HepG2 (cell line): ENCODE results near the gene GALR1. TPM values are rescaled to one million over a fixed set of nuclear protein-coding genes. Genes with fewer than 3 reads are reported as not detected.

ENCODE experiments used
- ATAC-seq: fragments of 200-7000 bp; cut with Tn5 transposase; 3 replicates; pipeline ENCODE4 v1.9.1; 2020; ENCODE audit warnings: mild to moderate bottlenecking, moderate library complexity
- BruUV-seq: library from RNA; stranded (reverse); fragments of 400-500 nt; replicated peaks from 2 replicates; lab custom pipeline; 2021; lab: Mats Ljungman, UMichigan
- CTCF ChIA-PET: fragments of 300-600 bp; formaldehyde crosslinking; extraction: SDS; loops from one replicate; lab custom pipeline; 2021; ENCODE audit warnings: low total read pairs, inconsistent platforms, low intra/inter-chr PET ratio; lab: Yijun Ruan, JAX
- POLR2A ChIA-PET: fragments of 350-600 bp; sonication (Branson Sonifier 250); formaldehyde crosslinking; loops from one replicate; lab custom pipeline; 2020; ENCODE audit warnings: antibody characterized with exemption, inconsistent platforms; lab: Yijun Ruan, JAX
- DNase-seq: peaks from one replicate; pipeline ENCODE4 v3.0.0-alpha.2; 2015; ENCODE audit warnings: low spot score
- FAIRE-seq: peaks from 3 replicates; lab custom pipeline; 2011; peaks lifted over from hg19 to GRCh38; lab: Jason Lieb, UNC
- H2AFZ ChIP-seq: one replicate; pipeline ENCODE4 v1.6.1; 2011; ENCODE audit warnings: low read length, inconsistent platforms
- H3K27ac ChIP-seq: fragments of 300-600 bp; 3 replicates; pipeline ENCODE4 v1.8.0; 2011; ENCODE audit warnings: mixed run types, mild to moderate bottlenecking, mixed read lengths, low read length, inconsistent platforms; ENCODE audit not compliant: insufficient read depth; ENCODE audit errors: extremely low read length
- H3K27me3 ChIP-seq, 2 experiments: fragments of 200-600 bp in 1 of 2; 2 replicates in 1 of 2; 3 replicates in 1 of 2; pipeline versions ENCODE4 v1.6.0 to v1.8.0; 2011; ENCODE audit warnings: low read length in 2 of 2, mild to moderate bottlenecking in 2 of 2, moderate library complexity in 2 of 2, inconsistent platforms in 1 of 2; ENCODE audit not compliant: insufficient read depth in 2 of 2, control insufficient read depth in 1 of 2
- H3K36me3 ChIP-seq, 2 experiments: fragments of 200-600 bp in 1 of 2; replicated peaks in 1 of 2; 2 replicates in 1 of 2; 3 replicates in 1 of 2; pipeline versions ENCODE4 v1.5.1 to v1.8.0; 2011; ENCODE audit warnings: low read length in 2 of 2, inconsistent platforms in 1 of 2; ENCODE audit not compliant: insufficient read depth in 2 of 2, control insufficient read depth in 1 of 2
- H3K4me1 ChIP-seq: 2 replicates; pipeline ENCODE4 v1.5.1; 2012; ENCODE audit warnings: low read length, inconsistent platforms; ENCODE audit not compliant: insufficient read depth
- H3K4me2 ChIP-seq: 2 replicates; pipeline ENCODE4 v1.6.0; 2011; ENCODE audit warnings: low read depth, low read length, inconsistent platforms
- H3K4me3 ChIP-seq, 3 experiments: fragments of 200-600 bp in 1 of 3; sonication (generic), shearing (Covaris generic) in 1 of 3; replicated peaks in 1 of 3; 2 replicates each; pipeline ENCODE4 v1.5.1; 2011 to 2016; ENCODE audit warnings: low read length in 3 of 3, inconsistent platforms in 2 of 3, low read depth in 2 of 3, mild to moderate bottlenecking in 2 of 3, control low read depth in 1 of 3, mixed read lengths in 1 of 3; ENCODE audit not compliant: insufficient read depth in 1 of 3
- H3K79me2 ChIP-seq: one replicate; pipeline ENCODE4 v1.6.1; 2011; ENCODE audit warnings: low read length, inconsistent platforms; ENCODE audit not compliant: insufficient read depth
- H3K9ac ChIP-seq: 2 replicates; pipeline ENCODE4 v1.6.0; 2011; ENCODE audit warnings: mild to moderate bottlenecking, low read depth, low read length, inconsistent platforms; ENCODE audit not compliant: insufficient read depth
- H3K9me3 ChIP-seq: 2 replicates; pipeline ENCODE4 v1.5.1; 2012; ENCODE audit warnings: mild to moderate bottlenecking, low read length
- H4K20me1 ChIP-seq: 2 replicates; pipeline ENCODE4 v1.6.0; 2011; ENCODE audit warnings: inconsistent platforms, mild to moderate bottlenecking, low read length, moderate library complexity; ENCODE audit not compliant: insufficient read depth
- CHD4 ChIP-seq: fragments of 200-600 bp; sonication (generic); IDR thresholded peaks from 2 replicates; pipeline ENCODE4 v1.7.0; 2017; ENCODE audit warnings: mild to moderate bottlenecking, low read length, borderline replicate concordance
- FOXO1 ChIP-seq: sonication (generic); formaldehyde crosslinking; IDR thresholded peaks from 2 replicates; pipeline ENCODE4 v1.4.0; 2020; ENCODE audit warnings: missing genetic modification reagents
- GFI1 ChIP-seq: sonication (generic); formaldehyde crosslinking; IDR thresholded peaks from 2 replicates; pipeline ENCODE4 v1.5.0; 2020; ENCODE audit warnings: missing genetic modification reagents, mild to moderate bottlenecking, borderline replicate concordance
- PRMT3 ChIP-seq: sonication (generic); formaldehyde crosslinking; IDR thresholded peaks from 2 replicates; pipeline ENCODE4 v1.8.1; 2022; ENCODE audit warnings: low read depth, mild to moderate bottlenecking, moderate library complexity, missing genetic modification reagents, borderline replicate concordance
- SAFB2 ChIP-seq: sonication (generic); formaldehyde crosslinking; IDR thresholded peaks from 2 replicates; pipeline ENCODE4 v1.5.1; 2020; ENCODE audit warnings: missing genetic modification reagents, low read depth, mild to moderate bottlenecking, borderline replicate concordance
- SRSF9 ChIP-seq: fragments of 200-400 bp; formaldehyde crosslinking; IDR thresholded peaks from 2 replicates; pipeline ENCODE4 v1.6.1; 2018; ENCODE audit warnings: borderline replicate concordance, mild to moderate bottlenecking, low read depth, low read length; ENCODE audit not compliant: insufficient read depth, poor library complexity, severe bottlenecking
- SUZ12 ChIP-seq: fragments of 150-350 bp; IDR thresholded peaks from 2 replicates; pipeline ENCODE4 v1.6.1; 2014; ENCODE audit warnings: low read depth, low read length
- ZBTB3 ChIP-seq: sonication (generic); formaldehyde crosslinking; IDR thresholded peaks from 2 replicates; pipeline ENCODE4 v1.4.0; 2020; ENCODE audit warnings: low read depth, mild to moderate bottlenecking, moderate library complexity, missing genetic modification reagents, borderline replicate concordance
- ZFP90 ChIP-seq: sonication (generic); formaldehyde crosslinking; IDR thresholded peaks from 2 replicates; pipeline ENCODE4 v1.8.0; 2022; ENCODE audit warnings: missing genetic modification reagents, mild to moderate bottlenecking, inconsistent platforms, borderline replicate concordance
- ZNF264 ChIP-seq: sonication (generic); formaldehyde crosslinking; IDR thresholded peaks from 2 replicates; pipeline ENCODE4 v1.4.0; 2020; ENCODE audit warnings: missing genetic modification reagents
- ZNF746 ChIP-seq: sonication (generic); formaldehyde crosslinking; IDR thresholded peaks from 2 replicates; pipeline ENCODE4 v1.8.0; 2022; ENCODE audit warnings: mild to moderate bottlenecking, missing genetic modification reagents
- WGBS: methylation state at CpG from one replicate; pipeline ENCODE4 v1.1.6; 2017; ENCODE audit warnings: low lambda C conversion rate; 5-methylcytosine and 5-hydroxymethylcytosine counted together
- in situ Hi-C: cut with HindIII; loops from 2 replicates; pipeline ENCODE4 v1.10.0; 2017; ENCODE audit warnings: low pct_unique_long_range_greater_than_20kb; ENCODE audit not compliant: extremely low pct_ligation_motif_present
- intact Hi-C: fragments of 100-400 bp; cut with micrococcal nuclease; formaldehyde crosslinking; loops from one replicate; pipeline ENCODE4 v1.10.0; 2022; ENCODE audit not compliant: unreplicated experiment
- polyA plus RNA-seq, 8 experiments: library from polyadenylated mRNA; depleted of rRNA in 3 of 8; stranded (reverse) in 7 of 8; unstranded in 1 of 8; fragments of >200 nt; fragmentation: Illumina TruSeq in 4 of 8; extraction: Trizol in 4 of 8; gene quantifications; 2 replicates each; pipeline versions ENCODE4 v1.2.1 to v1.2.3, GENCODE V29; 2011 to 2016; ENCODE audit warnings: low read depth in 4 of 8, missing spikeins in 1 of 8, mixed read lengths in 1 of 8; ENCODE audit not compliant: insufficient read depth in 1 of 8
- total RNA-seq, 5 experiments: library from RNA; depleted of rRNA; stranded (reverse); fragments of >200 nt; fragmentation: Illumina TruSeq; extraction: Trizol; gene quantifications; 2 replicates each; pipeline ENCODE4 v1.2.3, GENCODE V29; 2016; ENCODE audit warnings: low read depth in 1 of 5
- TF ChIP-seq, protein P1 (sequence below): fragments of 450-650 bp; IDR thresholded peaks from 2 replicates; pipeline ENCODE4 v1.6.1; 2017
- TF ChIP-seq, protein P2 (sequence below): sonication (generic); formaldehyde crosslinking; IDR thresholded peaks from 2 replicates; pipeline ENCODE4 v1.5.0; 2020; ENCODE audit warnings: mild to moderate bottlenecking, missing genetic modification reagents

Gene GALR1
- total and polyA plus RNA-seq, 2 of the 13 experiments (the other 11 are each of a cell fraction or from before 2014, with no cell fraction given): not detected

DNA sequence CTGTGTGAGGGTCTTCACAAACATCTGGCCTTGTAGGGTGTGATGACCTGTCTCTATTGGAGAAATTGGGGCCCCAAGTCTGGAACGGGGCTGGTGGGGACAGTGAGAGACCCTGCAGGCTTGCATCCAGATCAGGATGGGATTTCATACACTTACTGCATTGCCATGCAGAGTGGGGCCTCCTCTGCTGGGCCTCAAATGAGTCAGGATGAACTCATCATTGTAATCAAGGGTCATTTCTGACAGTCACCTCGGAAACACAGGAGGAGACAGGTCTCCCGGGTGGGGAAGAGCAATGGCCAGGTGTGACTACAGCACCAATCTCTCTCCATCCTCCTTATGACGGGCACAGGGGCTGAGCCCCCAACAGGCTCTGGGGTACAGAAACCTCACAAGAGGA, 48.1 kb upstream of the GALR1 start:
- Histone ChIP-seq H3K79me2 (no peaks in the 10 kb centered on the region), H3K9ac (no peak overlapping the region), H3K27me3 (peaks cover 3 to 26% of the 10 kb centered on the region in 2 experiments; a peak in 3 of 5 replicates), H3K27ac (no peak overlapping the region), H3K36me3 (no peaks in the 10 kb centered on the region), H3K9me3 (no peaks in the 10 kb centered on the region), H2AFZ (no peak overlapping the region), H3K4me1 (no peaks in the 10 kb centered on the region), H3K4me3 (no peak overlapping the region), H3K4me2 (no peak overlapping the region), H4K20me1 (no peaks in the 10 kb centered on the region)
- TF ChIP-seq CHD4 (no peak), SUZ12 (no peak), ZBTB3 (CRISPR knock-in tag) (no peak), FOXO1 (no peak), GFI1 (no peak), SRSF9 (no peak), SAFB2 (no peak), ZNF746 (CRISPR knock-in tag) (no peak), PRMT3 (no peak), ZNF264 (CRISPR knock-in tag) (no peak), ZFP90 (no peak)
- TF ChIP-seq, protein P1, sequence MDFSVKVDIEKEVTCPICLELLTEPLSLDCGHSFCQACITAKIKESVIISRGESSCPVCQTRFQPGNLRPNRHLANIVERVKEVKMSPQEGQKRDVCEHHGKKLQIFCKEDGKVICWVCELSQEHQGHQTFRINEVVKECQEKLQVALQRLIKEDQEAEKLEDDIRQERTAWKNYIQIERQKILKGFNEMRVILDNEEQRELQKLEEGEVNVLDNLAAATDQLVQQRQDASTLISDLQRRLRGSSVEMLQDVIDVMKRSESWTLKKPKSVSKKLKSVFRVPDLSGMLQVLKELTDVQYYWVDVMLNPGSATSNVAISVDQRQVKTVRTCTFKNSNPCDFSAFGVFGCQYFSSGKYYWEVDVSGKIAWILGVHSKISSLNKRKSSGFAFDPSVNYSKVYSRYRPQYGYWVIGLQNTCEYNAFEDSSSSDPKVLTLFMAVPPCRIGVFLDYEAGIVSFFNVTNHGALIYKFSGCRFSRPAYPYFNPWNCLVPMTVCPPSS: no peak
- TF ChIP-seq, protein P2, sequence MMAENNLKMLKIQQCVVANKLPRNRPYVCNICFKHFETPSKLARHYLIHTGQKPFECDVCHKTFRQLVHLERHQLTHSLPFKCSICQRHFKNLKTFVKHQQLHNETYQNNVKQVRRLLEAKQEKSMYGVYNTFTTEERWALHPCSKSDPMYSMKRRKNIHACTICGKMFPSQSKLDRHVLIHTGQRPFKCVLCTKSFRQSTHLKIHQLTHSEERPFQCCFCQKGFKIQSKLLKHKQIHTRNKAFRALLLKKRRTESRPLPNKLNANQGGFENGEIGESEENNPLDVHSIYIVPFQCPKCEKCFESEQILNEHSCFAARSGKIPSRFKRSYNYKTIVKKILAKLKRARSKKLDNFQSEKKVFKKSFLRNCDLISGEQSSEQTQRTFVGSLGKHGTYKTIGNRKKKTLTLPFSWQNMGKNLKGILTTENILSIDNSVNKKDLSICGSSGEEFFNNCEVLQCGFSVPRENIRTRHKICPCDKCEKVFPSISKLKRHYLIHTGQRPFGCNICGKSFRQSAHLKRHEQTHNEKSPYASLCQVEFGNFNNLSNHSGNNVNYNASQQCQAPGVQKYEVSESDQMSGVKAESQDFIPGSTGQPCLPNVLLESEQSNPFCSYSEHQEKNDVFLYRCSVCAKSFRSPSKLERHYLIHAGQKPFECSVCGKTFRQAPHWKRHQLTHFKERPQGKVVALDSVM (CRISPR knock-in tag): no peak
- intact Hi-C loops: no loop called here
- in situ Hi-C loops: loop anchor here (10.0 kb wide), 1 partner anchor 207 kb away; no protein-coding TSS in a partner anchor
- ATAC-seq: no peak
- FAIRE-seq: no peak
- WGBS: 3% methylated on average over 4 of the region's 4 CpGs
- no peak for DNase-seq
- ChIA-PET CTCF (no interaction called here), POLR2A (no interaction called here)
- no TSS peak for BruUV-seq
